Ureter (tissue), 1 donor: ENCODE measurements around the gene LDHB. TPM values are rescaled to one million over a fixed set of nuclear protein-coding genes. Genes with fewer than 3 reads are reported as not detected.
"Not testable (repeated sequence)": the region's sequence is repeated elsewhere in the genome, so short reads cannot be mapped to it uniquely, and the experiment has no call there.

Experiments used
- DNase-seq: peaks from one replicate; pipeline ENCODE4 v3.0.0-alpha.2; 2020; ENCODE audit warnings: low spot score
- total RNA-seq: library from RNA; stranded (reverse); gene quantifications from one replicate; pipeline ENCODE4 v1.2.4, GENCODE V29; 2023
- donor health status: DM: yes; HTN: yes; CAD: no.

Gene LDHB
- total RNA-seq, 1 donor from 2014 or later: 614 TPM

DNA sequence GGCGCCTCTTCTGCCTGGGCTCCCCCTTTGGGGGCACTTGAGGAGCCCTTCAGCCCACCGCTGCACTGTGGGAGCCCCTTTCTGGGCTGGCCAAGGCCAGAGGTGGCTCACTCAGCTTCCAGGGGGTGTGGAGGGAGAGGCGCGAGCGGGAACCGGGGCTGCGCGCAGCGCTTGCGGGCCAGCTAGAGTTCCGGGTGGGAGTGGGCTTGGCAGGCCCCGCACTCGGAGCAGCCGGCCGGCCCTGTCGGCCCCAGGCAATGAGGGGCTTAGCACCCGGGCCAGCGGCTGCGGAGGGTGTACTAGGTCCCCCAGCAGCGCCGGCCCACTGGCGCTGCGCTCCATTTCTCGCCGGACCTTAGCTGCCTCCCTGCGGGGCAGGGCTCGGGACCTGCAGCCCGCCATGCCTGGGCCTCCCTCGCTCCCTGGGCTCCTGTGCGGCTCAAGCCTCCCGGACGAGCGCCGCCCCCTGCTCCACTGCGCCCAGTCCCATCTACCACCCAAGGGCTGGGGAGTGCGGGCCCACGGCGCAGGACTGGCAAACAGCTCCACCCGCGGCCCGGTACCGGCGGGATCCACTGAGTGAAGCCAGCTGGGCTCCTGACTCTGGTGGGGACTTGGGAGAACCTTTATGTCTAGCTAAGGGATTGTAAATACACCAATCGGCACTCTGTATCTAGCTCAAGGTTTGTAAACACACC is 3.9 kb upstream of the LDHB start:
- not testable (repeated sequence) for DNase-seq

- no peak for DNase-seq
These were observed 1.7 kb upstream of the LDHB start for GRCh38 chr12:21659383-21659782.

DNA sequence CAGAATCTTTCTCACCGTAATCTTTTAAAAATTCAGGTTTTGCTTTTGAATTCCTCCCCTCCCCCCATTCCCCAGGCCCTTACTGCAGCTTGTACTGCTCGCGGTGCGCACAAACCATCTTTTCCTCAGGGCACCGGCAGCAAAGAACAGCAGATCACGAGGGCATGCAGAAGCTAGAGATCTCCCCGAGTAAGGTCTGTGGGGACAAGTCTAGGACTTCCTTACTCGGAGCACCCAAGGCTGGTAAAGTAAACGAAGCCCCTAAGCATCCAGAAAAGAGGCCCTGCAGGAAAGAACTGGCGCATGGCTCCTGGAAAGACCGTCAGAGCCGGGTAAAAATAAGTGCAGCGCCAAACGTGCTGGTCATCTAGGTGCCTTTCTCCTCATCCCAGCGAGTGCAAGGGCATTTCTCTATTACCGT is 727 bp downstream of the LDHB start:
- no peak for DNase-seq

- no peak for DNase-seq
These were observed 2.1 kb downstream of the LDHB start for GRCh38 chr12:21655591-21655990.

GRCh38 chr12:21651821-21652220 is 5.8 kb downstream of the LDHB start:
- no peak for DNase-seq

DNA sequence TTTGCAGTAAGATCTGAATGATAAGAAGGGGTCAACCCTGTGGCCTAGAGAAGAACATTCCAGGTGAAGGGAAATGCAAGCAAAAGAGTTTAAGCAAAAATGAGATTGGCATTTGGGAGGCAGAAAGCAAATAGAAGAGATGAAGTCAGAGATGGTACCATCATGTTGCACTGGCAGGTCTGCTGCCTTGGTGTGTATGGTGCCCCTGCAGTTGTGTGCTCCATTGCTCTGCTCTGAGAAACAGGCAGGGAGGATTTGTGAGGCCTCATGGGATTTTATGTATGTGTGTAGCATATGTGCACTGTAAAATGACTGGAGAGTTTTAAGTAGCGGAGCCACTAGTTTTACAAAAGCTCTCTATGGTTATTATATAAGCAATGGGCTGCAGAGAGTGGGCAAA is 6.6 kb downstream of the LDHB start:
- DNase-seq: no peak

GRCh38 chr12:21649034-21649433 is 8.6 kb downstream of the LDHB start:
- no peak for DNase-seq

GRCh38 chr12:21648378-21648777 is 9.3 kb downstream of the LDHB start:
- no peak for DNase-seq

- DNase-seq: no peak
These were observed 10.5 kb downstream of the LDHB start for GRCh38 chr12:21647179-21647578.

DNA sequence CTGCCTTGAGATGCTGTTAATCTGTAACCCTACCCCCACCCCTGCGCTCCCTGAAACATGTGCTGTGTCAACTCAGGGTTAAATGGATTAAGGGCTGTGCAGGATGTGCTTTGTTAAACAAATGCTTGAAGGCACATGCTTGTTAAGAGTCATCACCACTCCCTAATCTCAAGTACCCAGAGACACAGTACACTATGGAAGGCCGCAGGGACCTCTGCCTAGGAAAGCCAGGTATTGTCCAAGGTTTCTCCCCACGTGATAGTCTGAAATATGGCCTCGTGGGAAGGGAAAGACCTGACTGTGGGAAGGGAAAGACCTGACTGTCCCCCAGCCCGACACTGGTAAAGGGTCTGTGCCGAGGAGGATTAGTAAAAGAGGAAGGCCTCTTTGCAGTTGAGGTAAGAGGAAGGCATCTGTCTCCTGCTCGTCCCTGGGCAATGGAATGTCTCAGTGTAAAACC is 12.6 kb downstream of the LDHB start:
- DNase-seq: not testable (repeated sequence)

DNA sequence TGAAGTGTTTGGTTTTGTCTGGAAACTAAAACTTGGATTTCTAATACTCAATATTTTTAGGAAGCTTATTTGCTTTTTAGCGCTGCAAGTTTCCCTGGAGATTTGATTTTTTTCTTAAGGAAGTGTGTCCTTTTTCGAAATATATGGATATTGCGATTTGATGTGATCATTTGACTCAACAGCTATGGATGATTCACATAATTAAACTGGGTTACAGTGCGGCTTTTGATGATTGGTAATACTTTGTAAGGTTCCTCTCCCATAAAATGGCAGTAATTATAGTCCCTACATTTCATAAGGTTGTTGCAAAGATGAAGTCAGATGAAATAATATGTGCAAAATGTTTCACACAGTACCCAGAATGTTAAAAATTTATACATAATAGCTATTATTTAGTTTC is 13.1 kb downstream of the LDHB start:
- DNase-seq: no peak

DNA sequence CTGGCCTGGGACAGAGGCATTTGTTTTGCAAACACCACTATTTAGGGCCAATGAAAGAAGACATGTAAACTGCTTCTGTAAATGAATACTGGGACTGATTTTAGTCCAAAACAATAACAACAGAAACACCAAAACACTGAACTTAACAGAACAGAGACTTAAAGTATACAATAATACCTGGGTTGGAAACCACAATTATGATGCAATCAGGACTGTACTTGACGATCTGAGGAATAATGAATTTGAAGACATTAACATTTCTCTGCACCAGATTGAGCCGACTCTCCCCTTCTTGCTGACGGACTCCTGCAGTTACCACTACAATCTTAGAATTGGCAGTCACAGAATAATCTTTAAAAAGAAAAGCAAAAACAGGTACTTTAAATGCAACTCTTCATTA is 13.9 kb downstream of the LDHB start:
- DNase-seq: no peak

GRCh38 chr12:21642707-21643389 is 14.8 kb downstream of the LDHB start:
- DNase-seq: no peak

- DNase-seq: no peak
These were observed 19.4 kb downstream of the LDHB start for GRCh38 chr12:21638054-21638891.

DNA sequence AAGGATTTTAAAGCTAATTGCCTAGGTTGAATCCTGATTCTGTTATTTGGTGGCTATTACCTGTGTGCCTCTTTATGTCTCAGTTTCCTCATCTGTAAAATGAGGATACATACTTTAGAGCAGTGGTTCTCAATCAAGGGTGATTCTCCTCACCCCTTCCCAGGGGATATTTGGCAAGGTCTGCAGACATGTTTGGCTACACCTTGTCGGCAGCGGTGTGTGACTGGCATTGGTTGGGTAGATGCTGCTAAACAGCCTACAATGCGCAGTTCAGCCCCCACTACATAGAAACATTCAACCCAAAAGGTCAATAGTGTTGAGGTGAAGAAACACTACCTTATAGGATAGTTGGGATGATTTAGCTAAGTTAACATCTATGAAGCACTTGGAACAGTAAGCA is 23.4 kb downstream of the LDHB start:
- no peak for DNase-seq

GRCh38 chr12:21631367-21631766 is 26.3 kb downstream of the LDHB start:
- DNase-seq: no peak

DNA sequence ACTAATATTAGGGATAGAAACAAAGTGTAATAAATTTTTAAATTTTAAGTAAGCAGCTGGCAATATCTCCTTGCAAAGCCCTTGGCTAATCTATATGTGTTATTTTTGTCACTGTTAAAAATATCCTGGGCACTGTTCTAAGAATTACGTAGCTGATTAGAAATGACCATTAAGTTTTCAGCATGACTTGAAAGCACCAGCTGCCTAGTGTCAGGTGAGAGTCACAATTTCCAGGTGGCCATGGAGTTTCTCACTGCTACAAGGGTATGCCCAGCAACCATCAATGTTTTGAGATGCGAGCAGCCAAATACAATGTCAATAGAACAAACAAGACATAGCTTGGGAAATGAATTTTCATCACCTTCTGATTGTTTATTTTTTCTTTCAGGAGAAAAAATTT is 29.7 kb downstream of the LDHB start:
- no peak for DNase-seq

- no peak for DNase-seq
These were observed 39.1 kb downstream of the LDHB start for GRCh38 chr12:21618566-21618965.

GRCh38 chr12:21617030-21617429 is 40.6 kb downstream of the LDHB start:
- DNase-seq: no peak

DNA sequence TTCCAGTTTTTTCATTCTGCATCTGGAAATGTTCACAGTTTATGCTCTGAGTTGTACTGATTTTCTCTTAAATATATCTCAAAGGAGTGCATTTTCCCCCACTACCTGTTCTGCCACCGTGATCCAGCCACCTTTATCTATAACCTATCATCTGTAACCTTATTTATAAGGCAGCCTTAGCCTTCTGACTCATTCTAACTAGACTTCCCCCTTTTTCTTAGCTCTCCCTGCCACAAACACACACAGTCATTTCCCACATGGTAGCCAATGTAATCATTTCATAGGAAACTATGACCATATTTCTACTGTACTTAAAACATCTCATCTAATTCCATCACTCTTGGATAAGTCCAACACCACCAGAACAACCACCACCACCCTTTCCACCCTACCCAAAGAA is 42.2 kb downstream of the LDHB start:
- DNase-seq: no peak

GRCh38 chr12:21614506-21614905 is 43.1 kb downstream of the LDHB start:
- no peak for DNase-seq

- DNase-seq: no peak
These were observed 43.7 kb downstream of the LDHB start for GRCh38 chr12:21613931-21614330.

- DNase-seq: no peak
These were observed 49.4 kb downstream of the LDHB start for GRCh38 chr12:21608196-21608595.
